Ishikawa (cell line): Measurements from ENCODE around the gene APOBEC3F.

Source experiments
- CEBPB ChIP-seq: IDR thresholded peaks from 2 replicates; pipeline ENCODE4 v1.6.1; 2012
- MAX ChIP-seq: IDR thresholded peaks from 2 replicates; pipeline ENCODE4 v1.6.1; 2012
- YY1 ChIP-seq: IDR thresholded peaks from 2 replicates; pipeline ENCODE4 v1.6.1; 2012; ENCODE audit warnings: low read depth

GRCh38 chr22:39017596-39018365, 22.9 kb upstream of the APOBEC3F start:
- TF ChIP-seq YY1 (no peak), CEBPB (no peak), MAX (no peak)
